Transverse colon (tissue), 4 donors: Measurements from ENCODE around the gene ARFGEF2.

Experiments used
- CTCF ChIP-seq, 5 experiments: fragments of 200-600 bp in 3 of 5; fragments of 450-650 bp in 2 of 5; sonication (generic) in 3 of 5; IDR thresholded peaks; 1 replicate in 2 of 5; 2 replicates in 3 of 5; pipeline ENCODE4 v1.5.1; 2016 to 2017; ENCODE audit warnings: antibody characterized with exemption in 5 of 5, inconsistent platforms in 3 of 5, mild to moderate bottlenecking in 2 of 5, moderate library complexity in 1 of 5
- EP300 ChIP-seq: sonication (generic); formaldehyde crosslinking; IDR thresholded peaks from one replicate; pipeline ENCODE4 v1.6.1; 2017; ENCODE audit warnings: antibody characterized with exemption, low read depth
- POLR2A ChIP-seq: fragments of 450-650 bp; IDR thresholded peaks from one replicate; pipeline ENCODE4 v1.6.1; 2016; ENCODE audit warnings: antibody characterized with exemption, mild to moderate bottlenecking, moderate library complexity
- POLR2AphosphoS5 ChIP-seq, 3 donors: sonication (generic); formaldehyde crosslinking; IDR thresholded peaks; one replicate each; pipeline ENCODE4 v1.6.1; 2016; ENCODE audit warnings: antibody characterized with exemption in 3 of 3

GRCh38 chr20:48924756-48925109, 3.2 kb downstream of the ARFGEF2 start:
- TF ChIP-seq POLR2A (no peak), CTCF (IDR thresholded peaks at IDR 0.05) (no peak), POLR2AphosphoS5 (IDR thresholded peaks at IDR 0.05) (no peak), EP300 (no peak)
